Lower leg skin (tissue), 4 donors: ENCODE data around the gene ABCC1. TPM values are rescaled to one million over a fixed set of nuclear protein-coding genes. Genes with fewer than 3 reads are reported as not detected.

ENCODE experiments used
- DNase-seq, 2 donors: peaks; one replicate each; pipeline ENCODE4 v3.0.0-alpha.2; 2019; ENCODE audit warnings: low spot score in 2 of 2
- H3K4me3 ChIP-seq: fragments of 200-600 bp; sonication (generic); 2 replicates; pipeline ENCODE4 v1.5.1; 2017; ENCODE audit warnings: mild to moderate bottlenecking, low read depth; ENCODE audit not compliant: poor library complexity, severe bottlenecking
- CTCF ChIP-seq, 3 donors: fragments of 450-650 bp; IDR thresholded peaks; one replicate each; pipeline ENCODE4 v1.5.1; 2016; ENCODE audit warnings: antibody characterized with exemption in 3 of 3, mild to moderate bottlenecking in 3 of 3, moderate library complexity in 2 of 3
- POLR2A ChIP-seq, 2 donors: fragments of 450-650 bp; IDR thresholded peaks; one replicate each; pipeline ENCODE4 v1.6.1; 2016 to 2017; ENCODE audit warnings: antibody characterized with exemption in 2 of 2, mild to moderate bottlenecking in 1 of 2, moderate library complexity in 1 of 2
- WGBS, 2 donors: methylation state at CpG; one replicate each; pipeline ENCODE4 v1.1.5; 2018; 5-methylcytosine and 5-hydroxymethylcytosine counted together
- intact Hi-C: fragments of 100-400 bp; cut with DNase I; formaldehyde crosslinking; loops from one replicate; pipeline ENCODE4 v1.15.0; 2023; ENCODE audit warnings: low total_unique reads
- total RNA-seq, 4 donors: library from RNA; depleted of rRNA; stranded (reverse); fragments of >200 nt; gene quantifications; one replicate each; pipeline ENCODE4 v1.1.0, GENCODE V29; 2016

ABCC1 gene
- total RNA-seq, 4 donors from 2014 or later = 16.4 to 25.3 (median 21.8) TPM

- intact Hi-C loops = no loop called here
- TF ChIP-seq POLR2A (IDR thresholded peaks at IDR 0.05) = no peak
- TF ChIP-seq CTCF (IDR thresholded peaks at IDR 0.05) = no peak
- no peak for DNase-seq
- H3K4me3 ChIP-seq = no peak overlapping the region
- WGBS, 2 donors = 89 to 91% methylated on average over 8 of the region's 8 CpGs
Measured at GRCh38 chr16:16036359-16036792, 87.0 kb downstream of the ABCC1 start.

GRCh38 chr16:16037521-16037920 lies 88.1 kb downstream of the ABCC1 start:
- intact Hi-C loops = no loop called here
- DNase-seq = no peak
- no peak overlapping the region for H3K4me3 ChIP-seq
- TF ChIP-seq POLR2A (IDR thresholded peaks at IDR 0.05) (no peak), CTCF (IDR thresholded peaks at IDR 0.05) (no peak)
- WGBS, 2 donors = 97% methylated on average over 11 of the region's 11 CpGs

- H3K4me3 ChIP-seq = no peak overlapping the region
- 87 to 100% methylated on average over 1 of the region's 1 CpG for WGBS, 2 donors
- intact Hi-C loops = no loop called here
- DNase-seq = no peak
- TF ChIP-seq CTCF (IDR thresholded peaks at IDR 0.05) = no peak
Measured at GRCh38 chr16:16037970-16038369, 88.6 kb downstream of the ABCC1 start.

GRCh38 chr16:16038950-16039349 lies 89.5 kb downstream of the ABCC1 start:
- H3K4me3 ChIP-seq = no peak overlapping the region
- TF ChIP-seq CTCF (IDR thresholded peaks at IDR 0.05) (no peak), POLR2A (IDR thresholded peaks at IDR 0.05) (no peak)
- no peak for DNase-seq
- 78 to 82% methylated on average over 6 of the region's 6 CpGs for WGBS, 2 donors
- intact Hi-C loops = no loop called here

- intact Hi-C loops = no loop called here
- TF ChIP-seq POLR2A (IDR thresholded peaks at IDR 0.05) (no peak), CTCF (IDR thresholded peaks at IDR 0.05) (no peak)
- 88 to 94% methylated on average over 10 of the region's 10 CpGs for WGBS, 2 donors
- no peak overlapping the region for H3K4me3 ChIP-seq
- DNase-seq = no peak
Measured at GRCh38 chr16:16041196-16041892, 91.9 kb downstream of the ABCC1 start.

- H3K4me3 ChIP-seq = no peak overlapping the region
- TF ChIP-seq POLR2A (IDR thresholded peaks at IDR 0.05) (no peak), CTCF (IDR thresholded peaks at IDR 0.05) (no peak)
- intact Hi-C loops = no loop called here
- WGBS, 2 donors = 79 to 96% methylated on average over 2 of the region's 2 CpGs
- DNase-seq = no peak
Measured at GRCh38 chr16:16042076-16042475, 92.7 kb downstream of the ABCC1 start.
